Measurements from ENCODE around the gene MTERF4.
A peak's percentile ranks its signal among the peaks of the same experiment; 100 is the strongest.
"Not testable (repeated sequence)": the region's sequence is repeated elsewhere in the genome, so short reads cannot be mapped to it uniquely, and the experiment has no call there.

MTERF4 gene

GRCh38 chr2:241116606-241117560 is 14.8 kb upstream of the MTERF4 start:
- DNase-seq: no peak
- intact Hi-C loops (cut with DNase I): no loop called here

DNA sequence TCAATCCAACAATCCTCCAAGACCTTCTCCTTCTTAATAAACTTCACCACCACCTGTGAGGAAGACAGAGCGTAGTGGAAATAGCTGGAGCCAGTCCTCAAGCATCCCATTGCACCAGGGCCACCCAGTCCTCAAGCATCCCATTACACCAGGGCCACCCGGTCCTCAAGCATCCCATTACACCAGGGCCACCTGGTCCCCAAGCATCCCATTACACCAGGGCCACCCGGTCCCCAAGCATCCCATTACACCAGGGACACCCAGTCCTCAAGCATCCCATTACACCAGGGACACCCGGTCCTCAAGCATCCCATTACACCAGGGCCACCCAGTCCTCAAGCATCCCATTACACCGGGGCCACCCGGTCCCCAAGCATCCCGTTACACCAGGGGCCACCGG is 13.3 kb upstream of the MTERF4 start:
- no peak for DNase-seq
- intact Hi-C loops (cut with DNase I): no loop called here

GRCh38 chr2:241114836-241115235 is 12.7 kb upstream of the MTERF4 start:
- DNase-seq: no peak
- intact Hi-C loops (cut with DNase I): no loop called here

DNA sequence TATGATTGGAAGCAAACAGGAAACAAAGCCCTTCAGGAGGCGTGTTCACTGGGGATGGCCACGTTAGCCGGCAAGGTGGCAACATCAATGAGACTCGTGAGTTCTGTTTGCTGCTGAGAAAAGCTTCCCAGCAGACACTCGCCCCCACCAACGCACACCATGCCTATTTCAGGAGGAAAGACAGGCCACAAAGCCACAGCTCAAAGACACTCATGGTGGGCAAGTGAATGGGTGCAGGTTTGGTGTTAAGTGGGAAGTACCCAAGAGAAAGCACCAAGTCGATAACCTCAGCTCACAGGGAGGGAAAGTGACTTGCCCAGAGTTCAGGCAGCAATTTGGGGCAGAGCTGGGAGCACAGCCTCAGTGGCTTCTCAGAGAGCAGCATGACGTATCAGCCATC is 10.5 kb upstream of the MTERF4 start:
- intact Hi-C loops (cut with DNase I): no loop called here
- no peak for DNase-seq

GRCh38 chr2:241112046-241112445 is 10.0 kb upstream of the MTERF4 start:
- intact Hi-C loops (cut with DNase I): no loop called here
- DNase-seq: no peak

- intact Hi-C loops (cut with DNase I): no loop called here
- no peak for DNase-seq
Measured at GRCh38 chr2:241111440-241111805, 9.3 kb upstream of the MTERF4 start.

GRCh38 chr2:241110607-241111439 is 8.7 kb upstream of the MTERF4 start:
- no peak for DNase-seq
- intact Hi-C loops (cut with DNase I): no loop called here

- no peak for DNase-seq
- intact Hi-C loops (cut with DNase I): no loop called here
Measured at GRCh38 chr2:241110089-241110606, 8.1 kb upstream of the MTERF4 start.

- DNase-seq: no peak
- intact Hi-C loops (cut with DNase I): no loop called here
Measured at GRCh38 chr2:241109210-241110088, 7.4 kb upstream of the MTERF4 start.

GRCh38 chr2:241108271-241109209 is 6.5 kb upstream of the MTERF4 start:
- no peak for DNase-seq
- intact Hi-C loops (cut with DNase I): no loop called here

DNA sequence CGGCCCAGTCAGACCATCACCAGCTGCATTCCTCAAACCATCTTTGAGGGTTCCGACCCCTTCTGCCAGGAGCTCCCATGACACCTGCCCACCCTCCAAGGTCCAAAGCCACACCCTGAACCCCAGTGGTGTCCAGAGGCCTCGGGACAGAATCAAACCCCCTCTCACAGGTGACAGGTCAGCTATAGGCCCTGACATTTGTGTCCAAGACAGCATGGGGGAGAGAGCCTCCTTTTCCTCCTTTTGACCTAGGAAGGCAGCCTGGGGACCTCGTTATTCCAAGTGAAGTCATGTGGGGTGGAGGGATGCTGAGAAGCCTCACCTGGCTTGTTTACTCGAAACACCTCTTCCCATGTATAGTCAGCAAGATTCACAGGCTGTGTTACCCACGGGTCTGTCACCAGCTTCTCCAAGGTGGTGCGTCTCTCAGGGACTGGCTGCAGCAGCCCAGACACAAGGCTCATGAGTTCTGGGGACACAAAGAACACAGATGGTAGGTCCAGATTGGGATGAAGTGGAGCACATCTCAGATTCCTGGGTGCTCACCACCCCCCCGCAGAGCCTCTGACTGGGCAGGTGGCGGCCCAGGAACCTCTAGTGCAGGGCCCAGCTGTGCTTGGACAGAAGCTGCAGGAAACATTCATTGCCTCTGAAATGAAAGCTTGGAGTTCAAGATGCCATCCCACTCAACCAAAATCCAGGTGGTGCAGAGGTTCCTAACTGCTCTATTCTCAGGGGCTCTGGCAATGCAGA is 5.1 kb upstream of the MTERF4 start:
- no peak for DNase-seq
- intact Hi-C loops (cut with DNase I): no loop called here

GRCh38 chr2:241105641-241106040 is 3.6 kb upstream of the MTERF4 start:
- intact Hi-C loops (cut with DNase I): no loop called here
- no peak for DNase-seq

GRCh38 chr2:241104611-241105010 is 2.5 kb upstream of the MTERF4 start:
- peak in 1 of 42 donors; percentile 18 for DNase-seq
- intact Hi-C loops (cut with DNase I): not testable (repeated sequence)

DNA sequence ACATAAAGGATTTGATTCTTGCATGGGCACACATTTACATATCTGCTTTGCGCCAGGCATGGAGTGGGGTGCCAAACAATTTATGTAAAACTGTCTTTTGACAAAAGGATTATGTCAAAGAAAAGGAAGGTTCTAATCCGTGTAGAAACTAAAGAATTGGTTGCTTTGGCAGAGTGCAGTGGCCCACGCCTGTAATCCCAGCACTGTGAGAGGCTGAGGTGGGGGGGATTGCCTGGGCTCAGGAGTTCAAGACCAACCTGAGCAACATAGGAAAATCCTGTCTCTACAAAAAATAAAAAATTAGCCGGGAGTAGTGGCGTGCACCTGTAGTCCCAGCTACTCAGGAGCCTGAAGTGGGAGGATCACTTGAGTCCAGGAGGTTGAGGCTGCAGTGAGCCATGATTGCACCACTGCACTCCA is 1.1 kb upstream of the MTERF4 start:
- intact Hi-C loops (cut with DNase I): no loop called here
- peak in 1 of 42 donors; percentile 33 for DNase-seq

DNA sequence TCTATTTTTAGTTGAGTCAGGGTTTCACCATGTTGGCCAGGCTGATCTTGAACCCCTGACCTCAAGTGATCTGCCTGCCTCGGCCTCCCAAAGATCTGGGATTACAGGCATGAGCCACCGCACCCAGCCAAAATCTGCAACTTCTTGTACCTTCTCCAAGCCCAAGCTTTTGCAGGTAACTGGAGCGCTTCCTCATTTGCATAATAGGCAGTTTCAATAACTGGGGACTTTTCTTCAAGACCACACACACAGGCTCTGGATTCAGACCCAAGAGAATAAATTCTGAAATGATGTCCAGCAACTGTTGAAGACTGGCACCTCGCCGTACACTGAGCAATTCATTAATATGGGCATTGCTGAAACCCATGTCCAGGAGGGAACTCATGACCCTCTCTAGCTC is 2.8 kb downstream of the MTERF4 start:
- intact Hi-C loops (cut with DNase I): no loop called here
- no peak for DNase-seq

DNA sequence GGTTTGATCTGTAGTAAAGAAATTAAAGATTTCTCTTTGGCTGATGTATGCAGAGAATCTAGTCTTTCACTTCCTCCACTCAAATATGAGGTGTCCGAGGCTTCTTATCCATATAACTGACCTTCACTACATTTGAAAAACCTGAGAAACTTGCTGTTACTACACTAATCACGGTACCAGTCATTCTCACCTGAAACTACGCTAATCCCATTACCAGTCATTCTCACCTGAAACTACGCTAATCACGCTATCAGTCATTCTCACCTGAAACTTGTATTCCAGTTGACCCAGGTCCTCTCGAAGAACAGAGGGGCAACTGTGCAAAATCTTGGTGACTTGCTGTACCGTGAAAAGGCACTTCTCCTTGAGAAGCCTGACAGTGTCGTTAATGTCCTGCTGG is 5.1 kb downstream of the MTERF4 start:
- intact Hi-C loops (cut with DNase I): no loop called here
- no peak for DNase-seq

DNA sequence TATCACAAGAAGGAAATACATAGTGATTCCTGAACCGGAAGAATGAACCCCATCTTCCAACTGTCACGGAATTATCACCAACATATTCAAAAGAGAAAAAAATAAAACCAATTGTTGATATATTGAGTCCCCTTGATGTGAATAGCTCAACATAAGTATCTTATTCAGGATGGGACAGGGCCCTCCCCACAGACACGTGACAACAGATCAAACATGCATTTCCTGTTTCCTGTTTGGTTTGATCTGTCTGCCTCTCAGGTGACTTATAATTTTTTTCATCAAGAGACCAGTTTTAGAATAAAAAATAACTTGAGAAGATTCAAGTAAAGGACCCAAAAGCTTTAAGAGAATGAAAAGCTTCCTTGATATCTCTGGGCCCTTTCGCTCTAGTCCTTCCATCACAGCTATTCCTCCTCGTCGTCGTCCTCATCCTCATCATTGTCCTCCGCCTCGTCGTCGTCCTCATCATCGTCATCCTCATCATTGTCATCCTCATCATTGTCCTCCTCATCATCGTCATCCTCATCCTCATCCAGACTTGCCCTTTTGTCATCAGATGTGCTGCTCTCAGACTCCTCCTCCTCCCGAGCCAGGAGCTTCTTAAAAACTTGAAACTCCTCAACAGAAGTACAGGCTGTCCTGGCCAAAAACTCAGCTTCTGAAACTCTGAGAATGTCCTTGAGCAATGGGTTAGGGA is 6.3 kb downstream of the MTERF4 start:
- no peak for DNase-seq
- intact Hi-C loops (cut with DNase I): no loop called here

Data from head of caudate nucleus (tissue), 42 donors.